ENCODE results near the gene COQ3. TPM values are rescaled to one million over a fixed set of nuclear protein-coding genes. Genes with fewer than 3 reads are reported as not detected.
"Not testable (repeated sequence)": the region's sequence is repeated elsewhere in the genome, so short reads cannot be mapped to it uniquely, and the experiment has no call there.

Gene COQ3
- total and polyA plus RNA-seq, 2 donors: 12.1 to 16.9 TPM

GRCh38 chr6:99346595-99346994 lies 47.4 kb downstream of the COQ3 start:
- H3K27me3 ChIP-seq (ENCODE audit: control insufficient read depth in 2 of 2, insufficient read depth in 1 of 2, low read length in 1 of 2): peaks cover 34 to 63% of the 10 kb centered on the region in 2 donors
- H3K27ac ChIP-seq (ENCODE audit: low read depth in 1 of 2, low read length in 1 of 2): no peak overlapping the region
- no peak overlapping the region for H3K4me3 ChIP-seq (ENCODE audit: low read length in 2 of 2)
- WGBS: 96% methylated on average over 10 of the region's 10 CpGs
- no peaks in the 10 kb centered on the region for H3K36me3 ChIP-seq (ENCODE audit: control insufficient read depth in 2 of 2, insufficient read depth in 2 of 2, low read length in 1 of 2)
- peaks cover 0 to 4% of the 10 kb centered on the region in 2 donors for H3K9me3 ChIP-seq (ENCODE audit: control insufficient read depth in 2 of 2, insufficient read depth in 1 of 2, low read length in 1 of 2)
- peaks cover 0 to 2% of the 10 kb centered on the region in 2 donors for H3K4me1 ChIP-seq (ENCODE audit: control insufficient read depth in 2 of 2, insufficient read depth in 2 of 2, low read length in 2 of 2)
- DNase-seq (ENCODE audit: low read depth in 6 of 9, low spot score in 9 of 9): no peak

GRCh38 chr6:99345164-99345563 lies 48.8 kb downstream of the COQ3 start:
- Histone ChIP-seq H3K36me3 (ENCODE audit: control insufficient read depth in 2 of 2, insufficient read depth in 2 of 2, low read length in 1 of 2) (no peaks in the 10 kb centered on the region), H3K4me1 (ENCODE audit: control insufficient read depth in 2 of 2, insufficient read depth in 2 of 2, low read length in 2 of 2) (peaks cover 0 to 2% of the 10 kb centered on the region in 2 donors), H3K27ac (ENCODE audit: low read depth in 1 of 2, low read length in 1 of 2) (no peak overlapping the region), H3K27me3 (ENCODE audit: control insufficient read depth in 2 of 2, insufficient read depth in 1 of 2, low read length in 1 of 2) (peaks cover 25 to 48% of the 10 kb centered on the region in 2 donors), H3K4me3 (ENCODE audit: low read length in 2 of 2) (no peak overlapping the region), H3K9me3 (ENCODE audit: control insufficient read depth in 2 of 2, insufficient read depth in 1 of 2, low read length in 1 of 2) (no peaks in the 10 kb centered on the region)
- no peak for DNase-seq (ENCODE audit: low read depth in 6 of 9, low spot score in 9 of 9)
- 95% methylated on average over 4 of the region's 4 CpGs for WGBS

- DNase-seq (ENCODE audit: low read depth in 6 of 9, low spot score in 9 of 9): no peak
- 19% methylated on average over 3 of the region's 3 CpGs for WGBS
- Histone ChIP-seq H3K27ac (ENCODE audit: low read depth in 1 of 2, low read length in 1 of 2) (no peak overlapping the region), H3K9me3 (ENCODE audit: control insufficient read depth in 2 of 2, insufficient read depth in 1 of 2, low read length in 1 of 2) (no peaks in the 10 kb centered on the region), H3K4me3 (ENCODE audit: low read length in 2 of 2) (no peak overlapping the region), H3K27me3 (ENCODE audit: control insufficient read depth in 2 of 2, insufficient read depth in 1 of 2, low read length in 1 of 2) (peaks cover 16 to 40% of the 10 kb centered on the region in 2 donors), H3K36me3 (ENCODE audit: control insufficient read depth in 2 of 2, insufficient read depth in 2 of 2, low read length in 1 of 2) (no peaks in the 10 kb centered on the region), H3K4me1 (ENCODE audit: control insufficient read depth in 2 of 2, insufficient read depth in 2 of 2, low read length in 2 of 2) (peaks cover 0 to 2% of the 10 kb centered on the region in 2 donors)
These were observed 49.7 kb downstream of the COQ3 start for GRCh38 chr6:99344289-99344688.

GRCh38 chr6:99341862-99342455 lies 52.0 kb downstream of the COQ3 start:
- 94% methylated on average over 5 of the region's 5 CpGs for WGBS
- H3K36me3 ChIP-seq (ENCODE audit: control insufficient read depth in 2 of 2, insufficient read depth in 2 of 2, low read length in 1 of 2): no peaks in the 10 kb centered on the region
- peaks cover 0 to 25% of the 10 kb centered on the region in 2 donors for H3K27me3 ChIP-seq (ENCODE audit: control insufficient read depth in 2 of 2, insufficient read depth in 1 of 2, low read length in 1 of 2)
- no peaks in the 10 kb centered on the region for H3K9me3 ChIP-seq (ENCODE audit: control insufficient read depth in 2 of 2, insufficient read depth in 1 of 2, low read length in 1 of 2)
- H3K27ac ChIP-seq (ENCODE audit: low read depth in 1 of 2, low read length in 1 of 2): no peak overlapping the region
- no peak for DNase-seq (ENCODE audit: low read depth in 6 of 9, low spot score in 9 of 9)
- no peak overlapping the region for H3K4me3 ChIP-seq (ENCODE audit: low read length in 2 of 2)
- H3K4me1 ChIP-seq (ENCODE audit: control insufficient read depth in 2 of 2, insufficient read depth in 2 of 2, low read length in 2 of 2): peaks cover 0 to 5% of the 10 kb centered on the region in 2 donors

- WGBS: 74% methylated on average over 2 of the region's 2 CpGs
- Histone ChIP-seq H3K36me3 (ENCODE audit: control insufficient read depth in 2 of 2, insufficient read depth in 2 of 2, low read length in 1 of 2) (no peaks in the 10 kb centered on the region), H3K27ac (ENCODE audit: low read depth in 1 of 2, low read length in 1 of 2) (no peak overlapping the region), H3K4me3 (ENCODE audit: low read length in 2 of 2) (no peak overlapping the region), H3K9me3 (ENCODE audit: control insufficient read depth in 2 of 2, insufficient read depth in 1 of 2, low read length in 1 of 2) (no peaks in the 10 kb centered on the region), H3K4me1 (ENCODE audit: control insufficient read depth in 2 of 2, insufficient read depth in 2 of 2, low read length in 2 of 2) (peaks cover 0 to 5% of the 10 kb centered on the region in 2 donors), H3K27me3 (ENCODE audit: control insufficient read depth in 2 of 2, insufficient read depth in 1 of 2, low read length in 1 of 2) (peaks cover 0 to 9% of the 10 kb centered on the region in 2 donors)
- DNase-seq (ENCODE audit: low read depth in 6 of 9, low spot score in 9 of 9): no peak
These were observed 55.8 kb downstream of the COQ3 start for GRCh38 chr6:99338188-99338587.

GRCh38 chr6:99335298-99335697 lies 58.7 kb downstream of the COQ3 start:
- H3K9me3 ChIP-seq (ENCODE audit: control insufficient read depth in 2 of 2, insufficient read depth in 1 of 2, low read length in 1 of 2); DNase-seq (ENCODE audit: low read depth in 6 of 9, low spot score in 9 of 9); H3K27ac ChIP-seq (ENCODE audit: low read depth in 1 of 2, low read length in 1 of 2); H3K4me3 ChIP-seq (ENCODE audit: low read length in 2 of 2); H3K36me3 ChIP-seq (ENCODE audit: control insufficient read depth in 2 of 2, insufficient read depth in 2 of 2, low read length in 1 of 2); H3K27me3 ChIP-seq (ENCODE audit: control insufficient read depth in 2 of 2, insufficient read depth in 1 of 2, low read length in 1 of 2); H3K4me1 ChIP-seq (ENCODE audit: control insufficient read depth in 2 of 2, insufficient read depth in 2 of 2, low read length in 2 of 2): not testable (repeated sequence)
- WGBS: 79% methylated on average over 6 of the region's 6 CpGs

GRCh38 chr6:99334526-99335127 lies 59.4 kb downstream of the COQ3 start:
- peak in 2 of 9 donors; percentile 7 to 41 for DNase-seq (ENCODE audit: low read depth in 6 of 9, low spot score in 9 of 9)
- WGBS: 38% methylated on average over 2 of the region's 2 CpGs
- no peak overlapping the region for H3K27ac ChIP-seq (ENCODE audit: low read depth in 1 of 2, low read length in 1 of 2)
- no peaks in the 10 kb centered on the region for H3K36me3 ChIP-seq (ENCODE audit: control insufficient read depth in 2 of 2, insufficient read depth in 2 of 2, low read length in 1 of 2)
- H3K9me3 ChIP-seq (ENCODE audit: control insufficient read depth in 2 of 2, insufficient read depth in 1 of 2, low read length in 1 of 2): no peaks in the 10 kb centered on the region
- H3K4me1 ChIP-seq (ENCODE audit: control insufficient read depth in 2 of 2, insufficient read depth in 2 of 2, low read length in 2 of 2): peaks cover 0 to 5% of the 10 kb centered on the region in 2 donors
- peaks cover 0 to 7% of the 10 kb centered on the region in 2 donors for H3K27me3 ChIP-seq (ENCODE audit: control insufficient read depth in 2 of 2, insufficient read depth in 1 of 2, low read length in 1 of 2)
- H3K4me3 ChIP-seq (ENCODE audit: low read length in 2 of 2): no peak overlapping the region

GRCh38 chr6:99333068-99333467 lies 60.9 kb downstream of the COQ3 start:
- WGBS: 90% methylated on average over 6 of the region's 6 CpGs
- H3K9me3 ChIP-seq (ENCODE audit: control insufficient read depth in 2 of 2, insufficient read depth in 1 of 2, low read length in 1 of 2): no peaks in the 10 kb centered on the region
- no peaks in the 10 kb centered on the region for H3K27me3 ChIP-seq (ENCODE audit: control insufficient read depth in 2 of 2, insufficient read depth in 1 of 2, low read length in 1 of 2)
- H3K4me3 ChIP-seq (ENCODE audit: low read length in 2 of 2): no peak overlapping the region
- DNase-seq (ENCODE audit: low read depth in 6 of 9, low spot score in 9 of 9): no peak
- H3K4me1 ChIP-seq (ENCODE audit: control insufficient read depth in 2 of 2, insufficient read depth in 2 of 2, low read length in 2 of 2): no peaks in the 10 kb centered on the region
- H3K27ac ChIP-seq (ENCODE audit: low read depth in 1 of 2, low read length in 1 of 2): no peak overlapping the region
- no peaks in the 10 kb centered on the region for H3K36me3 ChIP-seq (ENCODE audit: control insufficient read depth in 2 of 2, insufficient read depth in 2 of 2, low read length in 1 of 2)

GRCh38 chr6:99331531-99331930 lies 62.5 kb downstream of the COQ3 start:
- Histone ChIP-seq H3K36me3 (ENCODE audit: control insufficient read depth in 2 of 2, insufficient read depth in 2 of 2, low read length in 1 of 2) (no peaks in the 10 kb centered on the region), H3K27me3 (ENCODE audit: control insufficient read depth in 2 of 2, insufficient read depth in 1 of 2, low read length in 1 of 2) (no peaks in the 10 kb centered on the region), H3K27ac (ENCODE audit: low read depth in 1 of 2, low read length in 1 of 2) (no peak overlapping the region), H3K9me3 (ENCODE audit: control insufficient read depth in 2 of 2, insufficient read depth in 1 of 2, low read length in 1 of 2) (no peaks in the 10 kb centered on the region), H3K4me1 (ENCODE audit: control insufficient read depth in 2 of 2, insufficient read depth in 2 of 2, low read length in 2 of 2) (no peaks in the 10 kb centered on the region), H3K4me3 (ENCODE audit: low read length in 2 of 2) (no peak overlapping the region)
- WGBS: 52% methylated on average over 3 of the region's 3 CpGs
- DNase-seq (ENCODE audit: low read depth in 6 of 9, low spot score in 9 of 9): no peak

Measured in thymus (tissue), 11 donors.